NCI-H69 (cell line): Measurements from ENCODE around the gene CSTB.

Experiments used
- DNase-seq: peaks from one replicate; lab custom pipeline; 2025; lab: John Stamatoyannopoulos, UW

CSTB gene

DNA sequence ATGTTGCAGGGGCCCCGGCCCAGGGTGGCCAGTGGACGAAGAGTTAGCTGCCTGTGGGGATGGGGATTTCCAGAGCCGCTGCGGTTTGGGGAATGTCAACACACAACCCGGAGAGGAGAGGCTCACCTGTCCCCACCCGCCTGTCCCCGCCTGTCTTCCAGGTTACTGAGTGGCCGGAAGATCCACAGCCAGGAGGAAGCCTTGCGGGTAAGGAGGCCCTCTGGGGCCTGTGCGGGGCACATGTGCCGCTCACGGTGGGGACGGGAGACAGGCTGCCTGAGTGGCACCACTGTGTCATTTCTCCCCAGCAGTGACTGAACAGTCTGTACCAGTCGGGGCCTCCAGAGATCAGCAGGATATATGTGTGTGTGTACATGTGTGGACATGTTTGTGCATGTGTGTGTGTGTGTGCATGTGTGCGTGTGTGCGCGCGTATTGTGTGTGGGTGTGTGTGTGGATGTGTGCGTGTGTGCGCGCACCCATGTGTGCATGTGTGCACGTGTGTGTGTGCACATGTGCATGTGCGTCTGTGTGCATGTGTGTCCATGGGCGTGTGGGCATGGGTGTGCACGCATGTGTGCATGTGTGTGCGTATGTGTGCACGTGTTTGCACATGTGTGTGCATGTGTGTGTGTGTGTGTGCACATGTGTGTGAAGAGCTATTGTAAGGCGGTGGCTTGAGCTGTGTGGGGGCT lies 25.6 kb downstream of the CSTB start:
- DNase-seq, result no peak

DNA sequence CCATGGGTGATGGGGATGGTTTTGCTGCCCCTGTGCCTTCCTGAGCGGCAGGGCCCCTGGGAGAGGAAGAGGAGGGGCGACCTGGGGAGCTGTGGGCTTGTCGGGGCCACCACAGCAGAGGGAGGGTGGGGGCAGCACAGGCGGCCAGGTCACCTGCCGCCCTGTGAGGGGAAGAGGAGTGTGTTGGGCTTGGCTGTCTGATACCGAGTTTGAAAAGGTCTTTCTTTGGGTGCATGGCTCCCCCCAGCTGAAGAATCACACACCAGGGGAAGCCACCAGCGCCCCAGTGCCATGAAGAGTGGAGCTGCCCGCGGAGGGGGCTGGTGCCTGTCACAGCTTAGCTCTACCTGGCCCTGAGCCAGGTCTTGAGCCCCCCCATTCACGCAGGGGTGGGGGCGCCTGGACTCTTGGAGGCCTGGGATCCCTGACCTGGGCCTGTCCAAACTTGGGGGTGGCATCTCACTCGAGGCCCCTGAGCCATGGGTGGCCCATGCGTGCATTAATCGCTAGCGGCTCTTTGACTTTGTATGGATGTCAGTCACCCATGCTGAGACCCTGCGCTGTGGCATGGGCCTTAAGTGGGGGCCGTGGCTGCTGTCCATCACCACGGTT lies 26.4 kb downstream of the CSTB start:
- DNase-seq, result no peak

DNA sequence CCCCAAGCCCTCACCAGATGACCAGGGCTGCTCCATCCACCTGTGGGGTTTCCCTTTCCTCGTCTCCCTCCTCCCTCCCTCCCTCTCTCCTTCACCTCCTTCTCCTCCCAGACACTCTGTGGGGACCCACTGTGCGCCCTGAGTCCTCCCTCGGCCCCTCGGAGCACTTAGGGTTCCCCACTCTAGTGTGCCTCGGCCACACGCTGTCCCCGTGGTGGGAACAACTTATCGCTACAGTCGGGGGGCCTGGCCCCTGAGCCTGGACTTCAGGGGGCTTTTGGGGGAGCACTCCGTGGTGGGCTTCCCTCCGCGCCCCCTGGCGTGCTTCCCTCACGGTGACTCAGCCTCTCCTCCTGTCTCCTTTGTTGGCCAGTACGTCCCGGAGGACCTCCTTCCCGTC lies 27.5 kb downstream of the CSTB start:
- no peak for DNase-seq

DNA sequence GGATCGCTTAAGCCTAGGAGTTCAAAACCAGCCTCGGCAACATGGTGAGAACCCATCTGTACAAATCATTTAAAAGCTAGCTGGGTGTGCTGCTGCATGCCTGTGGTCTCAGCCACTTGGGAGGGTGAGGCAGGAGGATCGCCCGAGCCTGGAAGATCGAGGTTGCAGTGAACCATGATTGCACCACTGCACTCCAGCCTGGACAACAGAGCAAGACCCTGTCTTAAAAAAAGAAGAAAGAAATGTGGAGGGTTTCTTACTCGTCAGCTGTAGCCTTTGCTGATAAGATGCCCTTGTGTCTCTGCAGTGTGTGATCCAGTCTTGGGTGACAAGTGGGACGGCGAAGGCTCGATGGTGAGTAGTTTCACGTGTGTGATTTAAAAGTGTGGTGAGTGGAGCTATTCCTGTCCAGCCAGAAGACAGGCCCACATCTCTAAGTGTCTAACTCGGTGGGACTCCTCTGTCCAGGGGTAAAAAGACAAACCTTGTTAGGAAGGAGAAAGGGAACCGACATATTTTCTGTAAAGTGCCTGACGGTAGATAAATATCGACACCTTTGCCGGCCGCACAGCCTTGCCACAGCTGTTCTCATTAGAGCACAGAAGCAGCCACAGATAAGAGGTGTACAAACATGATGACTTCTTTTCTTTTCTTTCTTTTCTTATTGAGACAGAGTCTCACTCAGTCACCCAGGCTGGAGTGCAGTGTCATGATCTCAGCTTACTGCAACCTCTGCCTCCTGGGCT lies 30.2 kb downstream of the CSTB start:
- DNase-seq, result no peak

DNA sequence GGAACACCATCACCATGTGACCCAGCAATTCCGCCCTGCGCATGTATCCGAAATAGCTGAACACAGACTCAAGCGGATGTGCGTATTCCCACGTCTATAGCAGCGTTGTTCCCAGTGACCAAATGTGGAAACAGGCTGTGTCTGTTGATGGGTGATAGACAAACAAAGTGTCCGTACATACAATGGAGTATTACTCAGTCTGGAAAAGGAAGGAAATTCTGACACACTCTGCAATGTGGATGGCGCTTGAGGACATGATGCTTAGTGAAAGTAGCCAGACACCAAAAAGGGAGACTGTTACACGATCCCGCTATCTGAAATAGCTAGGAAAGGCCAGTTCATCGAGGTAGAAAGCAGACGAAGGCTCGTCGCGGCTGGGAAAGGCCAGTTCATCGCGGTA lies 31.4 kb downstream of the CSTB start:
- DNase-seq, result no peak

DNA sequence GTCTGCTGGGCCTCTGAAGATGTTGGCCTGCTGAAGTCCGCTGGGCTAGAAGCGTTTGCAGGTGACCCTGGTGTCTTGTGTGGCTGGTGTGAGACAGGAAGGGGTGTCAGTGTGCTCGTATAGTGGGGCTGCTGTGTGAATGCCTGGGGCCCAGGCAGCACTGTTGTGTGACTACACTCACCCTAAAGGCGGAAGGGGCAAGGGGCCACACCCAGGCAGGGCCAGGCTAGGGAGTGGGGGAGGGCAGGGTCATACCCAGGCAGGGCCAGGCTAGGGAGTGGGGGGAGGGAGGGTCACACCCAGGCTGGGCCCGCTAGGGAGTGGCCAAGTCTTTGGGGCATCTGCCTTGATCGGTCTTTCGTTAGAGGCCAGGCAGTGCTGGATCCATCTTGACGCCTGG lies 32.2 kb downstream of the CSTB start:
- DNase-seq, result no peak

DNA sequence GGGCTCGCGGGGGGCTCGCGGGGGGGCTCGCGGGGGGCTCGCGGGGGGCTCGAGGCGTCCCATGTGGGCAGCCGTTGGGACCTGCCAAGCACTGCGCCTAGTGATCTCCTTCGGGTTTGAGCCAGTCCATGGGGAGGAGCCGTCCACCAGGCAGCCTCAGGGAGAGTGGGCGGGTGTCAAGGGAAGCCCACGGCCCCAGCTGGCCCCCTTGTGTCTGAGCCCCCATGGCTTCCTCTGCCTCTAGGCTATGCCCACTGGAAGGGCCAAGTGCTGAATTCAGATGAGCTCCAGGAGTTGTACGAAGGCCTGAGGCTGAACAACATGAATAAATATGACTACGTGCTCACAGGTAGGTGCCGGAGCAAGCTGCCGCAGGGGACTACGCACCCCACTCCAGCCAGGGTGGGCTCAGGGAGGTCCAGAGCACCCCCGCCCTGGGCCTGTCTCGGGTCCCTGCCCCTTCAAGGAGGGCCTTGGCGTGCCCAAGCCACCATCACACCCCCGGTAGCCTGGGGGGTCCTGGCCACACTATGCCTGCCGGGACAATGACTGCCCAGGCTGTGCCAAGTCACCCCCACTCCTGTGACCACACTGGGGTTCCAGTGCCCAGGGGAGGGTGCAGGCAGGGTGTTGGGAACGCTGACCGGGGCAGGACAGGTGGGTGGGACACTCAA lies 34.5 kb downstream of the CSTB start:
- DNase-seq, result no peak

DNA sequence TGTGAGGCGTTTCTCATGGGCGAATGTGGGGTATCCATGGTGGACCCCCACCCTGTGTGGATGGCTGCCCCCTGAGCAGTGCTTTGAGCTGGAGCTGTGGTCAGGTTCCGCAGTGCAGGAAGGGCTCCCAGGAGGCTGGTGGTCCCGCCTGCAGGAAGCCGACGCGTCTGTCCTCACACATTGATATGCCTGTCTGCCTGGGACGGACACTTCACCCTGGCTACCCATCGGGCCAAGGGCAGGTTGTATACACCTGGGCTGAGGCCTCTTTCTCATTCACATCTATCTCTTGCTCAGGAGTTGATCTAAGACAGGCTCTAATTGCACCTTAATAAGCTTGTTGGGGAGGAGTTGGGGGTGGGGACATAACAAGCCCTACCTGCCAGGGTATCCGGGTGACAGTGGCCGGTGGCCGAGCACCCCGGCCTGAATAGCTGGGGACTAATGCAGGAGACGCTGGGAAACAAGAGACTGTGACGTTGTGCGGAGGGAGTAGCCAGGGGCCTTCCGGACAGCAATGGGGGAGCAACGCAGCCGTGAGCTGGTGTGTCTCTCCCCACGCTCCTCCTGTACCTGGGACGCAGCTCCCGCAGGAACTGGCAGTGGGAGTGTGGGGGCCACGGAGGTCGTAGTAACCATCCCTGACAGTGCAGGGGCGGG lies 35.5 kb downstream of the CSTB start:
- DNase-seq, result no peak

DNA sequence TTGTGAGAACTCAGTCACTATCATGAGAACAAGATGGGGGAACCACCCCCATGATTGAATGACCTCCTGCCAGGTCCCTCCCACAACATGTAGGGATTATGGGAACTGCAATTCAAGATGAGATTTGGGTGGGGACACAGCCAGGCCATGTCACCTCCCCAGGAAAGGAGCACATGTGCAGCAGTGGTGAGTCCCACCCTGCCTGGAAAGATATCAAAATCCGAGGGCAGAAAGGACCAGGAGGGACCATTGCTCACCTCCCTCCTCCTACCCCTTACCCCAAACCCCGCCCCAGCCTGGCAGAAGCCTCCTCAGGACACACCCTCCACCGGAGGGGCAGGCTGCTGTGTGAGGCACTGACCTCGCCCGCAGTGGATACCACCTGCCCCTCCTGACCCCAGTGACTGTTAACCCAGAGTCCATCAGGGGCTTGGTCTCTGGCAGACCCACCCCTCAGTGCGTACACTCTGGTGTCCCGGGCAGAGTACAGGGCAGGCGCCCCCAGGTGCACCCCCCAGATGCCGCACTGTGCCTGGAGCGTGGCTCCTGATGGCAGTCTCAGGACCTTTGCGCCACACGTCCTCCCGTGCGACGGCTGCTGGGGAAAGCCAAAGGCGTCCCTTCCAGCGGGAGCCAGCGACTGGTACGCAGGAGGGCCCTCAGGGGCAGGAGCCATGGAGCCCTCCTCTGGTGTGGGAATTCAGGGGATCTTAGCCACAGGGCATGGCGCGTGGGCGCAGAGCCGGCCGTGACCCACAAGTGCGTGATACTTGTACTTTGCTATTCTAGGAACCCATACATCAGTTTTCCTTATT lies 36.3 kb downstream of the CSTB start:
- no peak for DNase-seq

DNA sequence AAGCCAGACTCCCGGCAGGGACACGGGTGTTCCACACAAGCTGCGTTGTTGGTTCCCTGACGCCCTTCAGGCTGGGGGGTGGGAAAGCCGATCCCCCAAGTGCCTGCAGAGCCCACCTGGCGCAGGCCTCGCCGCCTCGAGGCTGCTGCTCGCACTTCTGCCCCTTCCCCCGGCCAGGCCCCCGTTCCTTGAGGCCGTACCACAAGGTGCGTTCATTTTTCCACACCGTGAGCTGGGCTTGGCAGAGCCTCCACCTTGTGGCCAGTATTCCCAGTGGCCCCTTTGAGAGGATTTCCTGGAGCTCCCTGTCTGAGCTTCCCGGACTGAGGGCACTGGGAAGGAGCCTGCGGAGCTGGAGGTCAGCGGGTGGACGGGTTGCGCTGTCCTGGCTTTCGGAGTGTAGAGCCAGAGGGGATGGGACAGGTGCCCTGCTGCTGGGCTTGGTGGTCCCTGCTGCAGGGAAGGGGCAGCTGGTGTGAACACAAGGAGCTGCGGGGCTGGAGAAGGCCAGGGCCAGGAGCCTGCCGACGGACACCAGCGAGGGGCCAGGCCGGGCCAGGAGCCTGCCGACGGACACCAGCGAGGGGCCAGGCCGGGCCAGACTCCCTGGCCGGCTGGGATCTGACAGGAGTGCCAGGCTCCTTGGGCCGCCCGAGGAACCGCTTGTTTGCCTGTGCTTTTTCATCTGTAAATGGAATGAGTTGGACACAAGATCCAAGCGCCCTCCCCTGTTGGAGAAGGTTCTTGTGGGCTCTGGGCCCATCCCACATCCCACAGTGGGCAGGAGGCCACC lies 38.8 kb downstream of the CSTB start:
- DNase-seq, result no peak

DNA sequence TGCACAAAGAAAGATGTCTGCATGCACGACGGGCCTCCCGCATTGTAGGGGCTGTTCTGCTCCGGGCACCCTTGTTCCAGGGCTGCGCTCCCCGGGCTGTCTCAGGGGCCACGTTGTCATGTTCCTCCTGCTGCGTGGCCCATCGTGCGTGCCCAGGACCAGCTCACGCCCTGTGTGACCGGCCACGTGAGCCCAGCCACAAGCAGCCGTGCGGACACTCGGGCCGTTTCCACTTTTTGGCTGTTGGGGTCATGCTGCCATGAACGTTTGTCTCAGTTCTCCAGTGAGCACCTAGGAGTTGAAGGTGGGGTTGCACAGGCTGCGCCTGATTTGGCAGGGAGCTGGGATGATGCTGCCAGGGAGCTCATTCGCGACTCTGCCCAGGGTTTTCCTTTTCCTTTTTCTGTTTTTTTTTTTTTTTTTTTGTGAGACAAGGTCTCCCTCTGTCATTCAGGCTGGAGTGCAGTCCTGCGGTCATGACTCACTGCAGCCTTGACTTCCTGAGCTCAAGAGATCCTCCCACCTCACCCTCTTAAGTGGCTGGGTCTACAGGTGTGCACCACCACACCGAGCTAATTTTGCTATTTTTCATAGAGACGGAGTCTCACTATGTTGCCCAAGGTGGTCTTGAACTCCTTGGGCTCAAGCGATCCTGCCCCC lies 39.8 kb downstream of the CSTB start:
- no peak for DNase-seq

DNA sequence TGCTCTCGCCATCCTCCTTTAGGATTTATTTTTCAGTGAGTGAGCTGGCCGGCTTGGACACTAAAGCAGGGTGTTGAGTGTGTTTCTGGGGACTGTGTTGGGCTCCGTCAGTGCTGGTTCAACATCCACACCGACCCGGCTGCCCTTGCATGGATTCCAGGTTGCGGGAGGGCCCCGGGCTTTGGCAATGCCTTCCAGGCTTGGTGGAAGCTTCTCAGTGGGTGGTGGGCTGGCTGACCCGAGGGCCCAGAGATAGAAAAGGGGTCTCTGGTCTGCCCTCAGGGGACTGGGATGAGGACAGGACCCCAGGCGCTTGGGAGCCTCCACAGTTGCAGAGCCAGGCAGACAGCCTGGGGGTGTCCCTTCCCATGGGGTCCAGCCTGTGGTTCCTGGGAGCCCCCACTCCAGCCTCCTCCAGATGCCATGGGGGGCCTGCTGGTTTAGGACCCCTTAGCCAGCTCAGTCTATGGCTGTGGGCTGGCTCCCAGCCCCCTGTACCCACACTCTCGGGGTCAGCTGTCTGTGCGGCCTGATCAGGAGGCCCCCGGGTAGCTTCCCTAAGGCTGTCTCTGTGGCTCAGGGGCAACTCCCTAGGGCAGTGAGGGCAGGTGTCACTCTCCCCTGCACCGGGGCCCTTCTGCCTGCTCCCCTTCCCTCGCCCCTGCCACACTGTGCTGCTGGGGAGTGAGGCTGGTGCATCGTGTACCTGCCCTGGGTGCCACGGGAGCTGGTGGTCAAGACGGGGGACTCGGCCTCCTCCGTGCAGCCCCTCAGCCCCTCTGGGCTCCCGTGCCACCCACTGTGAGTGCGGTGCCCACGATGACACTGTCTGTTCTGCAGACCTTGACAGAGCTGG lies 40.6 kb downstream of the CSTB start:
- no peak for DNase-seq

DNA sequence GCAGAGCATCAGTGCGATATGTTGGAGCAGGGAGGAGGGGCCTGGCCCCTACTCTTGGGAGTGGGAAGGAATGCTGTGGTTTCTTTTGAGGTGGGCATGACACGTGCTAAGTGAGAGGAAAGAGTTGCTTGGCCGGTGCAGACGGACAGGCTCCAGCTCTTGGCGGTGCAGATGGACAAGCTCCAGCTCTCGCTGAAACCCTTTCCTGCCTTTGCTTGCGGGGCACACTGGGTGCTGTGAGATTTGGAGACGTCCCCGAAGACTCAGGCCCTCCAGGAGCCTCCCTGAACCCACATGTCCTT lies 41.2 kb downstream of the CSTB start:
- no peak for DNase-seq

DNA sequence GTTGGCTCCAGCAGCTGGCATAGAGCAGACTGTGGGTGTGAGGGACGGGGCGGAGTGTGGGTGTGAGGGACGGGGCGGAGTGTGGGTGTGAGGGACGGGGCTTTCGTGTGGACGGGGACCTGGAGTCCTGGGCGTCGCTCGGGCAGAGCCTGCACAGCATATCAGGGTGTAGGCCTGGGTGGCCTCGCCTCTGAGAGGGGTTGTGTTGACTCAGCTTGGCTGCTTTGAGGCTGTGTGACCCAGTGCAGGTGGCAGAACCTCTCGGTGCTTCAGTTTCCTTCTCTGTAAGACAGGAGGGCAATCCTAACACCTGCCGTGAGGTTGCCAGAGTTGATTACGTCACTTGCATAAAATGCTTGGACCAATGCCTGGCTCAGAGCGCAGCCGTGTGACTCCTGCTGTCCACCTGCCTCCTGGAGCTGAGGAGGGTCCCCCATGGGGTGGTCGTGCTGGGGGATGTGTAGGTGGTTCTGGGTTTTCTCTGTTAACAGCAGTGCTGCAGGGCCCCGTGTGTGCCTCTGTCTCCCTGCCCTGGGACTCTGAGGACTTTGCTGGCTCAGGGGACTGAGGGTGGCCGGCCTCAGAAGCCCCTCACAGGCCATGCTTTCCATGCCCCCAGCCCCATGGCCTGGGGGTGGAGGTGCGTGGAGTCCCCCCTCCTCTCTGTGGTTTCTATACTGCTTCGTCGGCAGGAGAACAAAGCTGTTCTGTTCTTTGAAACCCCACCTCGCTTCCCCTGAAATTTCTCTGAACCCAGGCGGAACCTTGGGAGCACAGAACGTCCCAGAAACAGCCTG lies 41.8 kb downstream of the CSTB start:
- no peak for DNase-seq

DNA sequence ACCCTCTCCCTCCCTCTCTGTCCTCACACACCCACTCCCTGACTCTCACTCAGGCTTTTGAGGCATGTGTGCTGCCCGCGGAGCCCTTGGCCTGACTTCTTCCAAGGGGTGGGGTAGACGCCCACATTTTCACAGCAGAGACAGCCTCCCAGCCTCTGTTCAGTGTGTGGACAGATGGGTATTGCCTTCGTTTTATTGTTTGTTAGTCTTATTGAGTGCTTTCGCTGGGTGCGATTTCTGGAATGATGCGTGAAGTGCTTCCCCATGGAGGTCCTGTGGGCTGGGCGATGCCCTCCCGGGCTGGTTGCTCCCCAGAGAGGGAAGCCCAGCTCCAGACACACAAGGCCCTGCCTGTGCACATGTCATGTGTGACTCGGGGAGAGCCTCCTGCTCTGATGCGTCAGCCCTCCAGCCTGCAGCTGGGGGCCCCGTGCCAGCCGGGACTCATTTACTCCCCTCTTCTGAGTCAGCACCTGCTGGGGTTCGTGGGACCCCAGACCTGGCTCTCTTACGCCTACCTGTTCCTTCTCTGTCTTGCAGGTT lies 42.5 kb downstream of the CSTB start:
- no peak for DNase-seq

DNA sequence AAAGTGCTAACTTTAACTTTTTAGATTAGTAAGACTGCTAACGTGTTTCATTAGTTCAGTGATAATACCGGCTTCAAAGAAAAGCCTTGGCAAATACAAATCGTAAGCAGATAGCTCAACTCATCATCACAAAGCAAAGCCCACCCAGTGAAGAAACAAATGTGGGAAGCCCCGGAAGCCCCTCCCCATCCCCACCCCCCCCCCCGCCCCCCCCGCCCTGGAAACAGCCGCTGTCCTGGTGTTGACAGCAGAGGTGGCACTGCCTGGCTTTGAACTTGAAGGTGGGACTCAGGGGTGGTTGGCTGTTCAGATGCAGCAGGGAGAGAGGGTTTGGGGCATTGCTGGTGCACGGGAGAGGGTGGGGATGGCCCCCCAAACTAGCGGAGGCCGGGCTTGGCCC lies 43.0 kb downstream of the CSTB start:
- no peak for DNase-seq

DNA sequence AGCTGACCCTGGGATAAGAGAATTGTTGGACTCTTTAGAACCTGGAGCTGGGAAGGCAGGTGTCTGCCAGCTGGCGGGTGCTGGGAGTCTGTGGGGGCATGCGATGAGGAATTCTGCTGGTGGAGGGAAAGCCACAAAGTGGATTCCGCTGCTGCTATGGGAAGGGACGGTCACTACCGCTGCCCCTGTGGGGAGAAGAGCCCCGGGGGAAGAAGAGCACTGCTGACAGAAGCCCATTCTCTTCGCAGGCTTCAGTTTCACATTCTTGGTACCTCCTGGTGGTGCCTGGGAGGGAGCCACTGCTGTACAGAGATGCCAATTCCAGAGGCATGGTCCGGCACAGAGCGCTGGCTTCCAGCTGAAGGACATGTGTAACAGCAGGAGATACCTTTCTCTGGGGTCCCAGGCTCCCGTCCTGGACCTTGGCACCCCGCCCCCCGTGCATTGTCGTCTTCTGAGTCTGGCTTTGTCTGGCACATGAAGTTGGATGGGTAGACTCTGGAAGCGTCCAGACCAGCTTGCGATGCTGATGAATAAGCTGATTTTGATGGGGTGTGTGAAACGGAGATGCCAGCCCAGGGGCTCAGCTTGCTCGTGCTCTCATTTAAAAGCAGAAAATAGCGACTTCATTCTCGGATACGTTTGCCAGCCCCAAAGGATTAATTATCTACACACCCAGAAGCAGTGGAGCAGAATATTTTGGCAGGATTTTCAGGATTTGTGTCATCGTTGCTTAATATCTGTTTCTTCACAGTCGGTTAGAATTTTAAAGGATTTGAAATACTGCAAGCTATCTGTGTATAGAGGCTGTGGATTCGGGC lies 44.0 kb downstream of the CSTB start:
- no peak for DNase-seq
